Right ventricle myocardium inferior (tissue), 1 donor: ENCODE results near the gene ATP6V0E1. TPM values are rescaled to one million over a fixed set of nuclear protein-coding genes. Genes with fewer than 3 reads are reported as not detected.

Source experiments
- ATAC-seq: fragments of 200-7000 bp; cut with Tn5 transposase; one replicate; pipeline ENCODE4 v1.9.1; 2020; ENCODE audit warnings: mild to moderate bottlenecking, moderate library complexity
- DNase-seq: peaks from one replicate; pipeline ENCODE4 v3.0.0; 2021; ENCODE audit errors: missing footprints
- intact Hi-C: fragments of 100-400 bp; cut with DNase I; formaldehyde crosslinking; loops from one replicate; pipeline ENCODE4 v1.11.0; 2022
- long read RNA-seq: library from polyadenylated mRNA; unstranded; transcript quantifications from one replicate; pipeline ENCODE4 v2.0.0, GENCODE V29; 2021
- total RNA-seq: library from RNA; stranded (reverse); fragmentation: NEBNext Ultra II Directional; extraction: Animal tissue kit (Norgen Biotek cat#: 25700); gene quantifications from one replicate; pipeline ENCODE4 v1.2.1, GENCODE V29; 2021
- donor health status: DM: no; HTN: yes; CAD: no; lungs with severe emphysema.

ATP6V0E1 gene
- total RNA-seq: 167 TPM
- long read RNA-seq, transcript ATP6V0E1-203 (4 exons, 1,433 nt): major isoform, 46 of 49 reads
- long read RNA-seq, partial matches to known transcripts: 1 of 49 reads
- long read RNA-seq, other reads (novel, unspliced or antisense): 1 of 49 reads

DNA sequence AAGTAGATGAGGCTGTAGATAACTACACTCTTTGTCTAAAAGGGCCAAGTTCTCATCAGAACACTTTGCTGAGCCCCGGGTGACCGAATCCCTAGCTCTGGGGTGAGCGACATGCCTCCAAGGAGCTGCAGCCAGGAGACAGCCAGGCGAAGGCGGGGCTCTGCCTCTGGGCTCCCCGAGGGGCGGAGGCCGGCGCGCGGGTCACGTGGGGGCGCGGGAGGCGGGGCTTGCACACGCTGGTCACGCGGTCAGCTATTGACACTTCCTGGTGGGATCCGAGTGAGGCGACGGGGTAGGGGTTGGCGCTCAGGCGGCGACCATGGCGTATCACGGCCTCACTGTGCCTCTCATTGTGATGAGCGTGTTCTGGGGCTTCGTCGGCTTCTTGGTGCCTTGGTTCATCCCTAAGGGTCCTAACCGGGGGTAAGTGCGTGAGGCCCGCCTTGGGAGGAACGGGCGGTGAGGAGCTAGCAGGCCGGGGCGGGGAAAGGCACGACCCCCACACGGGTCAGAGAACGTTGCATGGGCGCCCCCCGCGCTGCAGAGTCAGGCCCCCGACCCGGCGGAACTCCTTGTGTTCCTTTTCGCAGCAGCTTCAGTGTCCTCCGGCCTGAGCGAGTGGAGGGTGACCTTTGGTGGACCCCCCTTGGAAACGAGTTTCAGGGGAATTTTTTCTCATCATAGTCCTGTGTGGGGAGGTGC is at the start of gene ATP6V0E1:
Gene ATP6V0E1 (plus strand): TSS at position 230 of the 702 bp plus-strand sequence. CDS start 90 bp downstream, at position 320.
- intact Hi-C loops: loop anchor here (5.0 to 10.0 kb wide), 2 partner anchors 161 to 299 kb away; partner anchors contain the start of gene BNIP1
- peak; percentile 99 for ATAC-seq
- peak; percentile 99 for DNase-seq

DNA sequence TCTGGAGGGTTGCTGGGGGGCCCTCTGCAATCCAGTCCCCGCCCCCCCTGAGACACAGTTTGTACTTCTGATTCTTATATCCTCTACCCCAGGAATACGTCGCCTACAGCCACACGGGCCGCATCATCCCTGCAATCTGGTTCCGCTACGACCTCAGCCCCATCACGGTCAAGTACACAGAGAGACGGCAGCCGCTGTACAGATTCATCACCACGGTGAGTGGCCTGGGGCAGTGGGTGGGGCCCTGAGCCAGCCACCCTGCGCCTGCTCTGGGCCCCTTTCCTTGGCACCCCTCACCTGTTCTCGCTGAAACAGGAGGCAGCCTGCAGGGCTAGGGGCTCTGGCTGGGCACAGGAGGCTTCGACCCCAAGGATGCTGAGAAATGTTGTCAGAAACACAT is 48.5 kb upstream of the ATP6V0E1 start:
- intact Hi-C loops: loop anchor here (5.0 kb wide), 1 partner anchor 463 kb away; no protein-coding TSS in a partner anchor
- ATAC-seq (no peak), DNase-seq (peak; percentile 42)

DNA sequence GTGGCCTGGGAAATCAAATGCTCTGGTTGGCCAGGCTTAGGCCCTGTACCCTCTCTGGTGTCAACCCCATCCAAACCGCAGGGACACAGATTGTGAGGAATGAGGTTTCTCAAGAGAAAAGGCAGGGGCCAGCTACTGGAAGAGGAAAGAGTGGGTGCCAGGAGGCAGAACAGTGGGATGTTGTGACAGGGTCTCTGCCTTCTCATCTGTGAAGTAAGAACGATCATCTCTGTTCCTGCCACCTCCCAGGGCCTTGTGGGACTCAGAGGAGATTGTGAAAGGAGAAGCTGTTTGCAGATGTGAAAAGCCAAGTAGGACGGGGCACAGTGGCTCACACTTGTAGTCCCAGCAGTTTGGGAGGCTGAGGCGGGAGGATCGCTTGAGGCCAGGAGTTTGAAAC is 47.2 kb upstream of the ATP6V0E1 start:
- ATAC-seq: no peak
- peak; percentile 11 for DNase-seq
- intact Hi-C loops: loop anchor here (5.0 kb wide), 1 partner anchor 464 kb away; no protein-coding TSS in a partner anchor

GRCh38 chr5:172939071-172939470 is 44.5 kb upstream of the ATP6V0E1 start:
- ATAC-seq (no peak), DNase-seq (no peak)
- intact Hi-C loops: loop anchor here (5.0 kb wide), 1 partner anchor 467 kb away; no protein-coding TSS in a partner anchor

DNA sequence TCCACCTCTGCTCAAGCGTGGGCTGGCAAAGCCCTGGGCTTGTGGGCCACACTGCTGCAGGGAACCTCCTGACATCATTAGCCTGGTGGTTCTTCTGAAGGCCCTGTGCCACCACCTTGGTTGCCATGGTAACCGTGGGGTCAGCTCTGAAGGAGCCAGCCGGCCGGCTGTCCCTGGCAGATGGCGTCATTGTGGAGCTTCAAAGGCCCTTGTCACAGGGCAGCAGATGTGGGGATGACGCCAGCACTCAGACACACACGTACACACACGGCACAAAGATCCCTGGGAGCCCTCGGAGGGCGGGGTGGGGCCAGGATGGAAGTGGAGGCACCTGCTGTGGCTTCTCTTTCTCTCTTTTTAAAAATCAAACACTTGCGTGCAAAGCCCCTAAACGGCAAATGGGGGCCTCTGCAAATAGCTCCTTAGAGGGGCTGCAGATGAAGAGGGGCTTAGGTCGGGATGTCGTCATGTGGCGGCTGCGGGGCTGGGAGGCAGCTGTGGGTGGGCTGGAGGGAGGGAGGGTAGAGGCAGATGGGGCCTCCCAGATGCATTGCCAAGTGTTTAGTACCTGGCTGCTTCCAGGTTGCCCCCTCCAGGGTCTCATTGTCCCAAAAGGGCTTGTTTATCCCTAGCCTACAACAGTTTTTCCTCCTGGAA is 43.8 kb upstream of the ATP6V0E1 start:
- ATAC-seq: no peak
- intact Hi-C loops: loop anchor here (5.0 kb wide), 1 partner anchor 467 kb away; no protein-coding TSS in a partner anchor
- DNase-seq: peak; percentile 53

GRCh38 chr5:172940268-172941066 is 43.1 kb upstream of the ATP6V0E1 start:
- intact Hi-C loops: no loop called here
- DNase-seq (peak; percentile 43), ATAC-seq (peak; percentile 69)

DNA sequence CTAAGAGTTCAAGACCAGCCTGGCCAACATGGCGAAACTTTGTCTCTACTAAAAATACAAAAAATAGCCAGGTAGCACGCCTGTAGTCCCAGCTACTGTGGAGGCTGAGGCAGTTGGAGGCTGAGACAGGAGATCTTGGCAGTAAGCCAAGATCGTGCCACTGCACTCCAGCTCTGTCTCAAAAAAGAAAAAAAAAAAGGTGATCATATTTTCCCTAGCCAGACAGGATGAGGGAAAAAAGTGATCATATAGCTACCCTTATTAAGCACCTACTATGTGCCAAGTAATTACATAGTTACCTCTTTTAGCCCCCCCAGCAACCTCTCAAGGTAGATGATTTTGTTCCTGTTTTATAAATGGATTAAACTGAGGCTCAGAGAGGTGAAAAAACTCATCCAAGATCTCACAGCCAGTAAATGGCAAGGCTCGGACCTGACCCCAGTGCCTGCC is 42.5 kb upstream of the ATP6V0E1 start:
- no peak for DNase-seq
- intact Hi-C loops: no loop called here

GRCh38 chr5:172942556-172942955 is 41.0 kb upstream of the ATP6V0E1 start:
- DNase-seq (no peak), ATAC-seq (no peak)
- intact Hi-C loops: no loop called here

More for the DNA sequence above, 42.5 kb upstream of the ATP6V0E1 start:
- no peak for ATAC-seq

- intact Hi-C loops: no loop called here
- DNase-seq: no peak
- ATAC-seq: no peak
These were observed 40.2 kb upstream of the ATP6V0E1 start for GRCh38 chr5:172943283-172943841.

DNA sequence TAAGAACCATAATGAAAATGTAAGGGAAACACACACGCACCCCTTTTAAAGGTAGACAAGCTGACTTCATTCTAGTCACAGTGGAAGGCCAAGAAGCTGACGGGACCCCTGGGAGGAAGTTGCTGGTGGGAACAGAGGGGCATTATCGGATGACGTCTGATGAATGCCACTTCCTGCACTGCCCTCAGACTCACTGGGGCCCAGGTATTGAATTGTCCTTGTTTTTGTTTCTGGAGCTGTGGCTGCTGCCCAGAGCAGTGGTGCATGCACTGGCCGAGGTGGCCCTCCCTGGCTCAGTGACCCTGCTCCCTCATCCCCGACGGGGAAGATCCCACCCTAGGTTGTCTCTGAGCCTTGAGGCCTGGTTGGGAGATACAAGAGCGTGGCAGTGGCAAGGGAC is 39.7 kb upstream of the ATP6V0E1 start:
- intact Hi-C loops: no loop called here
- no peak for ATAC-seq
- DNase-seq: no peak

DNA sequence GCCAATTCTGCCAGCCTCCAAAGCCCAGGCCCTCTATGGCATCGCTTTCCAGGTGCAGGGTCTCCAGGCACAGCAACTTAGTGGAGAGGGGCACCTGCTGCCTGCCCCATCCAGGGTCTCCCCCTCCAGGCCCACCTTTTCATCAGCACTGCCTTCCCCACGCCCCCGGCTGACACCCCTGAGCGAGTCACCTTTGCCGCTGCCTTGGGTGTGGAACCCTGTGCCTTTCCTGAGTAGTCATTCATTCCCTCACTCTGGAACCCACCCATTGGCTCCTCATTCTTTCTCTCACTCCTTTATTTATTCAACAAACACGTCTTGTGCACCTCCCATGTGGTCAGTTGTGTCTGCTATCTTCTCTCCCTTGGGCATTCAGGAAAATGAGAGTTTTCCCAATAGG is 38.8 kb upstream of the ATP6V0E1 start:
- intact Hi-C loops: no loop called here
- no peak for ATAC-seq
- no peak for DNase-seq

DNA sequence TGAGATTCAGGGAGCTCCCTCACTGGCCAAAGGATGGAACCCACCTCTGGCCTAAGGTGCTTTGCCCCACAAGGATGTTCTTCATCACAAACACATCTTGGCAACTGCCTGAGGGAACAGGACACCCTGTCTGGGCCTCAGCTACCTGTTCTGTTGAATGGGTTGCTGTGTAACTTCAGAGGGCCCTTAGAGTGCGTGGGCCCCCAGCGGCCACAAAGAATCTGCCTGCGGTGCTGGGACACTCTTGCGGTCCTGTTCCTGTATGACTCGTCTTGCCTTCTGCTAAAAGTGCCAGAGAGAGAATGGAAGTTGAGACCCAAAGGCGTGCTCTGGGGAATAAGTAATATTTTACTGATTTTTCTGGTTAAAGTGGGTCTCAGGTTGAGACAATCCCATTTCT is 38.4 kb upstream of the ATP6V0E1 start:
- DNase-seq (no peak), ATAC-seq (no peak)
- intact Hi-C loops: no loop called here

- intact Hi-C loops: no loop called here
- ATAC-seq: no peak
- no peak for DNase-seq
These were observed 37.4 kb upstream of the ATP6V0E1 start for GRCh38 chr5:172946146-172946545.

DNA sequence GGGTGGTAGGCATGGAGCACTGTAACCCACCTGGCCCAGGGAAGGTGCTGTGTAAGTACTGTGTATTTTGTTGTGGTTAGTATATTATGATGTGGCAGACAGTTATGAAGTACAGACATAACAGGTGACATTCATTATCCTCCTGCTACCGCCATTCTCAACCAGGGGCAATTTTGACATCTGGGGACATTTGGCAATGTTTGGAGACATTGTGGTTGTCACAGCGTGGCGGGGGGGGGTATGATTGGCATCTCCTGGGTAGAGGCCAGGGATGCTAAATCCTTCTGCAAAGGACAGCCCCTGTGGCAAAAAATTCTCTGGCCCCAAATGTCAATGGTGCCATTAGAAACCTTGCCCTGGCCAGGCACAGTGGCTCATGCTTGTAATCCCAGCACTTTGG is 34.1 kb upstream of the ATP6V0E1 start:
- no peak for DNase-seq
- intact Hi-C loops: no loop called here
- ATAC-seq: no peak

- no peak for ATAC-seq
- intact Hi-C loops: no loop called here
- no peak for DNase-seq
These were observed 33.2 kb upstream of the ATP6V0E1 start for GRCh38 chr5:172950176-172950965.

DNA sequence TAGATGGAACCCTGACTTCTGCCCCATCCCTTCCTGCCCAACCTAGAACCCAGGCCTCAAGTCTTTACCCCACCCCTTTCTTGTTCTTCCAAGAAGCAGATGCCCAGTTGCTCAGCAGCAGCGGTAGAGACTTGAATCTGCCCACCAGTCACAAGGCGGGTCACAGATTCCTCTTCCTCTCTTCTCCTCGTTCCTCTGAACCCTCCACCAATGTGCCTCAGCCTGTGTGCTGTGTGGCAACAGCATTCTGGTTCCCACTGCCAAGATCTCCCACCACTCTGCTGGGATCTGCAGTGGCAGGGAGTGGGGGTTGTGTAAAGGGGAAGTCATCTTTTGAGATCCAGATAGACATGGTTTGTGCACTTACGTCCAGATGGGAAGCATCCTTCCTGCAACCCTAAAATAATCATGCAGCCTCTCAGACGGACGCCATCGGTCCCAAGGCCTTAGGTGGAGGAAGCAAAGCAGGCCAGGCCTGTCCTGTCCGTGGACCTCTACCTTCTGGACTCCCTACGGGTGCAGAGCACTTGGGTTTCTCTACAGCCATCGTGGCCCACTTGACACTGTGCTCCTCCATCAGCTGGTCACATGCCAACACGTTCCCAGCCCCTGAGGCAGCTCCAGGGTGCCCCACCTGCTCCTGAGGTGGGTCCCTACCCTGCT is 32.1 kb upstream of the ATP6V0E1 start:
- intact Hi-C loops: no loop called here
- ATAC-seq (no peak), DNase-seq (no peak)

DNA sequence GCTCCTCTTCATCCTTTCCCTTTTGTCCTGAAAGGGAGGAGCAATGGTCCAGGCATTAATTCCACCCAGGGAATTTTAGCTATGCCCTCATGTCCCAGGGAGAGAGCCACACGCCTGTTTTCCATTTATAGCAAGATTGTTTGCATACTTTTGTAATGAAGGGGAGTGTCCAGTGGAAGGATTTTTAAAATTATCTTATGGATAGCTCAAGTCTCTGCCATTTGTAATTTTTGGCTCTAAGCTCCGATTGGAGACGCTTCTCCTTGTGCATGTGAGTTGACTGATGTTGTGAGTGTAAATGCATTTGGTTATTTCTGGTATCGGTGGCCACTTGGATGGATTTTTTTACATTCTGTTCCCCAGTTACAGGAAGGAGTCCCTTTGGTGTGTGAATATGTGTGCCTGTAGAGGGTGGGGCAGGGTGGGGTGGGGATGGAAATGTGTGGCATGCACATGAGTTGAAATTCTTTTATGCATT is 31.5 kb upstream of the ATP6V0E1 start:
- intact Hi-C loops: no loop called here
- no peak for ATAC-seq
- DNase-seq: no peak
